Measurements from ENCODE around the gene PARP2.
"Not testable (repeated sequence)": the region's sequence is repeated elsewhere in the genome, so short reads cannot be mapped to it uniquely, and the experiment has no call there.

The PARP2 gene

GRCh38 chr14:20343092-20343861 is at the start of gene PARP2:
TSS of gene PARP2 (plus strand) at chr14:20343635. CDS start at chr14:20343642, 7 bp downstream.
- DNase-seq (ENCODE audit: low spot score), result peak; percentile 91

GRCh38 chr14:20294636-20295035 is 48.8 kb upstream of the PARP2 start:
- no peak for DNase-seq (ENCODE audit: low spot score)

- no peak for DNase-seq (ENCODE audit: low spot score)
Measured at GRCh38 chr14:20295067-20295466, 48.4 kb upstream of the PARP2 start.

- no peak for DNase-seq (ENCODE audit: low spot score)
Measured at GRCh38 chr14:20302042-20302755, 41.2 kb upstream of the PARP2 start.

GRCh38 chr14:20305265-20306078 is 38.0 kb upstream of the PARP2 start, which contains the start of gene TTC5:
TSS of gene TTC5 (minus strand) at chr14:20305951. CDS start at chr14:20305937, 14 bp downstream.
- peak; percentile 85 for DNase-seq (ENCODE audit: low spot score)

GRCh38 chr14:20306079-20306423 is 37.4 kb upstream of the PARP2 start:
- DNase-seq (ENCODE audit: low spot score), result no peak

- DNase-seq (ENCODE audit: low spot score), result no peak
Measured at GRCh38 chr14:20314026-20314425, 29.4 kb upstream of the PARP2 start.

- DNase-seq (ENCODE audit: low spot score), result no peak
Measured at GRCh38 chr14:20317720-20318119, 25.7 kb upstream of the PARP2 start.

GRCh38 chr14:20327005-20327869 is 16.2 kb upstream of the PARP2 start:
- DNase-seq (ENCODE audit: low spot score), result peak; percentile 55

GRCh38 chr14:20328705-20329104 is 14.7 kb upstream of the PARP2 start:
- no peak for DNase-seq (ENCODE audit: low spot score)

GRCh38 chr14:20329355-20329754 is 14.1 kb upstream of the PARP2 start:
- no peak for DNase-seq (ENCODE audit: low spot score)

GRCh38 chr14:20331053-20331613 is 12.3 kb upstream of the PARP2 start:
- DNase-seq (ENCODE audit: low spot score), result no peak

- no peak for DNase-seq (ENCODE audit: low spot score)
Measured at GRCh38 chr14:20332431-20332787, 11.0 kb upstream of the PARP2 start.

GRCh38 chr14:20332788-20333493 is 10.5 kb upstream of the PARP2 start, which contains the start of gene CCNB1IP1:
TSS of gene CCNB1IP1 (minus strand) at chr14:20333279. CDS start at chr14:20316523, 16,756 bp downstream.
- peak; percentile 93 for DNase-seq (ENCODE audit: low spot score)

GRCh38 chr14:20333494-20333841 is 10.0 kb upstream of the PARP2 start:
- DNase-seq (ENCODE audit: low spot score), result no peak

GRCh38 chr14:20334017-20334416 is 9.4 kb upstream of the PARP2 start:
- no peak for DNase-seq (ENCODE audit: low spot score)

- DNase-seq (ENCODE audit: low spot score), result not testable (repeated sequence)
Measured at GRCh38 chr14:20341032-20341431, 2.4 kb upstream of the PARP2 start.

- no peak for DNase-seq (ENCODE audit: low spot score)
Measured at GRCh38 chr14:20341646-20342045, 1.8 kb upstream of the PARP2 start.

- DNase-seq (ENCODE audit: low spot score), result no peak
Measured at GRCh38 chr14:20343862-20344220, 406 bp downstream of the PARP2 start.

GRCh38 chr14:20345366-20345765 is 1.9 kb downstream of the PARP2 start:
- no peak for DNase-seq (ENCODE audit: low spot score)

- no peak for DNase-seq (ENCODE audit: low spot score)
Measured at GRCh38 chr14:20346713-20347112, 3.3 kb downstream of the PARP2 start.
